Esophagus muscularis mucosa (tissue), 3 donors: ENCODE measurements around the gene TXNL4A.

ENCODE experiments used
- CTCF ChIP-seq, 3 experiments: fragments of 200-600 bp in 2 of 3; fragments of 450-650 bp in 1 of 3; sonication (generic) in 2 of 3; IDR thresholded peaks; one replicate each; pipeline ENCODE4 v1.5.1; 2017 to 2019; ENCODE audit warnings: antibody characterized with exemption in 3 of 3, mild to moderate bottlenecking in 2 of 3, moderate library complexity in 1 of 3
- POLR2A ChIP-seq: fragments of 450-650 bp; IDR thresholded peaks from one replicate; pipeline ENCODE4 v1.6.1; 2017; ENCODE audit warnings: antibody characterized with exemption, moderate library complexity, mild to moderate bottlenecking, low read depth
- POLR2AphosphoS5 ChIP-seq, 2 donors: sonication (generic); formaldehyde crosslinking; IDR thresholded peaks; one replicate each; pipeline ENCODE4 v1.6.1; 2017; ENCODE audit warnings: antibody characterized with exemption in 2 of 2

- TF ChIP-seq CTCF (IDR thresholded peaks at IDR 0.05) = no peak
- TF ChIP-seq POLR2A = no peak
- TF ChIP-seq POLR2AphosphoS5 (IDR thresholded peaks at IDR 0.05) = no peak
These were observed 5.1 kb downstream of the TXNL4A start for GRCh38 chr18:79983253-79983652.
